ENCODE results near the gene VPREB3. TPM values are rescaled to one million over a fixed set of nuclear protein-coding genes. Genes with fewer than 3 reads are reported as not detected.
"Not testable (repeated sequence)": the region's sequence is repeated elsewhere in the genome, so short reads cannot be mapped to it uniquely, and the experiment has no call there.

VPREB3 gene
- polyA plus RNA-seq, 12 donors: 0.34 to 3.9 (median 1.1) TPM; not detected in 5

GRCh38 chr22:23742505-23743264 is 11.5 kb downstream of the VPREB3 start:
- DNase-seq: no peak

DNA sequence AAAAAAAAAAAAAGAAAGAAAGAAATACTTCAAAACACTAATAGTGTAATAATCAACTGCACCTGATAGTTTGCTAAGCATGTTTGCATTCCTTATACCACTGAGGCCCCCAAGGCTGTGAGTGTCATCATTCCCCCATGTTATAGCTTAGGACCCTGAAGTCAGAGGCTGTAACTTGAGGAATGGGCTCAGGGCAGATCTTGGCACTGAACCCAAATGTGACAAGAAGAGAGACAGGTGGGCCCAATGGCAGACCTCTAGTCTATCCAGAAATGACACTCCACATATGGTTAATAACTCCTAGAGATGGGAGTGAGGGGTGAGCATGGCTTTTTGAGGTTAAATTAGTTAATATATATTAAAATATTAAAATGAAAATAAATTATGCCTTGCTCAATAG is 16.5 kb downstream of the VPREB3 start:
- DNase-seq: no peak

- DNase-seq: not testable (repeated sequence)
Measured at GRCh38 chr22:23728108-23728507, 26.1 kb downstream of the VPREB3 start.

DNA sequence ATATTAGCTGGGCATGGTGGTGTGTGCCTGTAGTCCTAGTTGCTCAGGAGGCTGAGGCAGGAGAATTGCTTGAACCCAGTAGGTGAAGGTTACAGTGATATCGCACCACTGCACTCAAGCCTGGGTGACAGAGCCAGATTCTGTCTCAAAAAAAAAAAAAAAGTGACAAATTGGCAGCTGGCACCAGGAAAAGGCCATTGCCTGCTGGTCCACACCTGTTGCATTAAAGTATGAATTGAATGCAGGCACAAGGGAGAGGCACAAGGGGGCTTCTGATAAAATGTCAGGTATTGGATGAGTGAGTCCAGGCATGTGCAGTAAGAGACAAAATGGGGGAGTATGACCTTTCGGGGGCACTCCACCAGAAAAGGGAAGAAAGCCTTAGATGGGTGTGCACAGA is 31.5 kb downstream of the VPREB3 start:
- DNase-seq: no peak

GRCh38 chr22:23722160-23722559 is 32.1 kb downstream of the VPREB3 start:
- no peak for DNase-seq

DNA sequence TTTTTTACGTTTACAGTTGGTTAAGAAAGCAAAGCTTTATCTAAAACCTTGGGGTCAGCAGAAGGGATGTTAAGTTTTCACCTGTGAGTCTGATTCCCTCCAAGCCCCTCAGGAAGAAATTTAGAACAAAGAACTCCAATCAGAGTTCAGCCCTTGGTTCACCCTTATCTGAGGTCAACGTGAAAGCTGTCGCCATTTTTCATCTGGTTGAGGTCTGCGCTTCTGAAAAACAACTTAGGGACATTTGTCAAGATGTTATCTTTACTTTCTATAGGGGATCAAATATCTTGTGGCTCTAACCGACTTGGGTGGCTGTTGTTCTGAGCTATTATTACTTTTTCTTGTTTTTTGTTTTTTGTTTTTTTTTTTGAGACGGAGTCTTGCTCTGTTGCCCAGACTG is 33.4 kb downstream of the VPREB3 start:
- DNase-seq: no peak

GRCh38 chr22:23718371-23719165 is 35.7 kb downstream of the VPREB3 start:
- no peak for DNase-seq

DNA sequence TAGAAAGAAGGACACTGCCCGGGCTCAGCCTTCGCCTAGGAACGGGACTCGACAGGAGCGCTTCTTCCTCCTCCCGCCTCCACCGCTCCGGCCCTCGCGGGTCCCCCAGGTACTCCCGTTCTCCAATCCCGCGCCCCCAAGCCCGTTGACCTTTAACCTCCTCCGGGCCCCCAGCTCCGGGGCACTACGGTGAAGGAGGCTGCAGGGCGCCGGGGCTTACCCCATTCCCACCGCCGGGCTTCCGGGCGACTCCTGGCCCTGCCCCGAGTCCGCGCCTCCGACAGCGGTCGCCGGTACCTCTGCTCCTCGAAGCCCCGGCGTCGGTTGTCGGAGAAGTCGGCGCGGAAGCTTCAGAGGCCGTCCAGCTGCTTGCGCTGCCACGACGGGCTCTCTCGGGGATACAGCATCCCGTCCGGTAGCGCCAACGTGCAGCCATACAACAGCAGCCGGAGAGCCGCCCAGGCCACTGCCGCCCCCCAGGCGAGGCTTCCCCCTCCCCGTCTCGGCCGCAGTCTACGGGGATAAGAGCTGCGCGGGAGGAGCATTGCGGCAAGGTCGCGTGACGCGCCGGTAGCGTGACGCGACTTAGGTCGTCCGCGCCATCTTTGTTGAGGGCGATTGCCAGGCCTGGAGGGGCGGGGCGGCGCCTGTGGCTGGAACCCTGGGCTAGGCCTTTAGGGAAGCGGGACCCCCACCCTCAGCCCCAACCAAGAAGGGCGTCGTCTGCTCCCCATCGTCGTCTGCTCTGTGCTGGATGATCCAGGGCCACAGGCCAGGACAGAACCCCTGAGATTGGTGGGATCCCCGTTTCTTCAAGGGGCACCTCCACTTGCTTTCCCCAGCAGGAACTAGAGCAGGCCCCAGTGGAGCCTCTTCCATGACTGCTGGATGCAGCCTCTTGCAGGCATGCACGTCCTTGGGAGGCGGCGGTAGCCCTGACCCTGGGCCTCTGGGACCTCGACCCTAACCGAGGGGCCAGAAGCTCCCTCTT is 37.1 kb downstream of the VPREB3 start:
- DNase-seq: peak; percentile 89

- DNase-seq: no peak
Measured at GRCh38 chr22:23715806-23716375, 38.3 kb downstream of the VPREB3 start.

DNA sequence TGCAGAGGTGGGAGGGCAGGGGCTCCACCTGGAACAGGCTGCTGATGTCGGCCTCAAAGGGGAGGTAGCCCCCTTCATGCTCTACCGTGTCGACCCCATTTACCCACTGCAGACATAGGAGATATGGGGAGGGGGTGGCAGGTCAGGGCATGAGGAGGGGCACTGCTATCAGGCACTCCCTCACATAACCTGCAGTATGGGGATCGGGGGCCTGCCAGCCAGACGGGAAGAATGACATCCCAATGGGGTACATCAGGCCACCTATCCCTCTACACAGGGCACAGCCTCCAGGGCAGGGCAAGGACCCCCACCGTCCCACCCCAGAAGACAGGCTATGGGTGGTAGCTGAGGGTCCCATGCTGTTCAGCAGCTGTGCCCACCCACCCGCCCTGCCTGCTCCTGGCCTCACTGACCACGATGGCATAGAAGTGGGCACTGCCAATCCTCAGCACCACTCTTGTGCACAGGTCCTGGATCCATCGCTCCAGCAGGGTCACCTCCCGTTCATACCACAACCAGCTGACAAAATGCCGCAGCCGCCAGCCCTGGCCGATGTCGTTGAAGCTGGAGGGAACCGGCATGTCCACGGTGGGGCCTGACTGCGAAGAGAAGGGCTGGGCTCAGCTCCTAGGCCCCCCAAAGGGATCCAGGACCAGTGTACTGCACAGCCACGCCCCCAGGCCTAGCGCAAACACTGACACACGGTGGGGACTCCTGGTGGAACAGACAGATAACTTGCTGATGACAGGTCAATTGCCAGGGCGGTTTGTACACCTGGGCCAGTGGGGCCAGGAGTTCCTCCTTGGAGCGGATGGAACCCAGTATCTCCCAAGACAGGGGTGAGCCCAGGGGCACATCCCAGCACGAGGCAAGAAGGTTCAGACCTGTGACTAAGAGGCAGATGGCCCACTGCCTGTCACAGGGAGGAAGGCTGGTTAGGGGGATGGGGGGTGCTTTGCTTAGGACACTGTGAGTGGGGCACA is 39.3 kb downstream of the VPREB3 start:
- no peak for DNase-seq

GRCh38 chr22:23713696-23714595 is 40.3 kb downstream of the VPREB3 start:
- no peak for DNase-seq

DNA sequence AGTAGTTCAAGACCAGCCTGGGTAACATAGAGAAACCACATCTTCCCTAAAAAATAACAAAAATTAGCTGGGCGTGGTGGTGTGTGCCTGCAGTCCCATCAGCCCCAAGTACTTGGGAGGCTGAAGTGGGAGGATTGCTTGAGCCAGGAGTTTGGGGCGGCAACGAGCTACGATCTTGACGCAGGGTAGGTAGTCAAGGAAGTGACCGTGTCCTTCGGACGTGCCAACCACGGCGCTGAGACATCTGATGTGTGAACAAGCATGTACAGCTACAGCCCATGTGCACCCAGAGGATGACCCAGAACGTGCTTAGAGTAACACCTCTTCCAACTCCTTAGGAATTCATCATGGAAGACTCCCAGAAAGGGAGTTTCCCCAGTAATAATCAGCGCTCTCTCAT is 42.0 kb downstream of the VPREB3 start:
- DNase-seq: no peak

- no peak for DNase-seq
Measured at GRCh38 chr22:23709107-23709506, 45.1 kb downstream of the VPREB3 start.

DNA sequence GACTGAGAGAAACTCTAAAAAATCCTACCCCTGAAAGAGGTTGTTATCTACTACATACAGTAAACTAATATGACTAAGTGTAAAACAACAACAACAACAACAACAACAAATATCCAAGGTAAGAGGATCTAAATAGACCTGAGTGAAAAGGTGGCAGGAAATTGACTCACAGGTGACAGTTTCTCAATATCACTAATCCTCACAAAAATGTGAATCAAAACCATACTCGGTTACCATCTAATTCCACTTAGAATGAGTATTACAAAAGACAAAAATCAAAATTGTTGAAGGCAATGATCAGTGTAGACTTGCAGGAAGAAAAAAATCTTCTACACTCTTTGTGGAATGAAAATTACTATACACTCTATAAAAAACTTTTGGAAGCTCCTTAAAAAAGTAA is 46.0 kb downstream of the VPREB3 start:
- no peak for DNase-seq

DNA sequence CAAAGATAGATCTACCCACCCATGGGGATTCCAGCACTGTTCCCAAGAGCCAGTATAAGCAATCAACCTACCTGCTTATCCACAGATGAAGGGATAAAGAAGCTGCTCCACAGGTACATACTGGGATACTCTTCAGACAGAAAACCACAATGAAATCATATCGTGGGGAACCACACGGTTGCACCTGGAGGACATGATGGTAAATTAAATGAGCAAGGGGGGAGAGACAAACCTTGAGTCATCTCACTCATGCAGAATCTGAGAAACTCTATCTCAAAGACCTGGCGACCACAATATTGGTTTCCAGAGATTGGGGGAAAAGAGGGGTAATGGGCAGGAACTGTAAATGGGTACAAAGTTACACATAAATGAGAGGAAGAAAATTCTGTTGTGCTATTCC is 48.9 kb downstream of the VPREB3 start:
- DNase-seq: no peak

GRCh38 chr22:23704829-23705228 is 49.4 kb downstream of the VPREB3 start:
- no peak for DNase-seq

DNA sequence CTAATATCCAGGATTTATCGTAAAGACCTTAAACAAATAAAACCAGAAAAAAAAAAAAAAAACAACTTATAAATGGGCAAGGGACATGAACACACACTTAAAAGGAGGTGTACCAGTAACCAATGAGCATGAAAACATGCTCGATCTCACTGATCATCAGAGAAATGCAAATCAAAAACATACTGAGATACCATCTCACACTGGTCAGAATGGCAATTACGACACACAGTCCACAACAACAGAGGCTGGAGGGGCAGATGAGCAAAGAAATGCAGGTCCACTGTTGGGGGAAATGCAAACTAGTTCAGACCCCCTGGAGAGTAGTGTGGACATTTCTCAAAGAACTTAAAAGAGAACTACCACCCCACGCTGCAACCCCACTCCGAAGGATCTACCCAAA is 50.2 kb downstream of the VPREB3 start:
- DNase-seq: no peak

All from muscle of arm (tissue), 12 donors.